Lower leg skin (tissue), 3 donors: ENCODE results near the gene PRICKLE1.

Experiments
- POLR2A ChIP-seq, 2 donors: fragments of 450-650 bp; IDR thresholded peaks; one replicate each; pipeline ENCODE4 v1.6.1; 2016 to 2017; ENCODE audit warnings: antibody characterized with exemption in 2 of 2, mild to moderate bottlenecking in 1 of 2, moderate library complexity in 1 of 2
- TF ChIP-seq, protein P1 (sequence below), 3 donors: fragments of 450-650 bp; IDR thresholded peaks; one replicate each; pipeline ENCODE4 v1.5.1; 2016; ENCODE audit warnings: antibody characterized with exemption in 3 of 3, mild to moderate bottlenecking in 3 of 3, moderate library complexity in 2 of 3

DNA sequence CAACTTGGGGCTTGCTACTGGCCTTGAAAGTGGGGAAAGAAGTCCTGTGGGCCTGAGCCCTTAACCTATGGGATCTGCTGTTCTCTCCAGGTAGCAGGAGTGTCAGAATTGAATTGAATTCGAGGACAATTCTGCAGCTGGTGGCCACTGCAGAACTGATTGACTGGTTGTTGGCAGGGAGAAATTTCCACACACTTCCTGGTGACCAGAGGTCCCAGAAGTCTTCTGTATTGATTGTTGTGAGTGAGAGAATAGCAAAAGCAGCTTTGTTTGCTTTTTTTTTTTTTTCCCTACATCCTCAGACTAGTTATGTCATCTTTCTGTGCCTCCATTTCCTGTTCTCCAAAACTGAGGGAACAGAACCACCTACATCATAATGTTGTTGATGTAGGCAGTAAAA, 64.1 kb downstream of the PRICKLE1 start:
- TF ChIP-seq, protein P1, sequence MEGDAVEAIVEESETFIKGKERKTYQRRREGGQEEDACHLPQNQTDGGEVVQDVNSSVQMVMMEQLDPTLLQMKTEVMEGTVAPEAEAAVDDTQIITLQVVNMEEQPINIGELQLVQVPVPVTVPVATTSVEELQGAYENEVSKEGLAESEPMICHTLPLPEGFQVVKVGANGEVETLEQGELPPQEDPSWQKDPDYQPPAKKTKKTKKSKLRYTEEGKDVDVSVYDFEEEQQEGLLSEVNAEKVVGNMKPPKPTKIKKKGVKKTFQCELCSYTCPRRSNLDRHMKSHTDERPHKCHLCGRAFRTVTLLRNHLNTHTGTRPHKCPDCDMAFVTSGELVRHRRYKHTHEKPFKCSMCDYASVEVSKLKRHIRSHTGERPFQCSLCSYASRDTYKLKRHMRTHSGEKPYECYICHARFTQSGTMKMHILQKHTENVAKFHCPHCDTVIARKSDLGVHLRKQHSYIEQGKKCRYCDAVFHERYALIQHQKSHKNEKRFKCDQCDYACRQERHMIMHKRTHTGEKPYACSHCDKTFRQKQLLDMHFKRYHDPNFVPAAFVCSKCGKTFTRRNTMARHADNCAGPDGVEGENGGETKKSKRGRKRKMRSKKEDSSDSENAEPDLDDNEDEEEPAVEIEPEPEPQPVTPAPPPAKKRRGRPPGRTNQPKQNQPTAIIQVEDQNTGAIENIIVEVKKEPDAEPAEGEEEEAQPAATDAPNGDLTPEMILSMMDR (IDR thresholded peaks at IDR 0.05), result no peak
- no peak for TF ChIP-seq POLR2A (IDR thresholded peaks at IDR 0.05)
